ENCODE results near the gene TMEM232.

The TMEM232 gene

GRCh38 chr5:110754181-110754580 lies 27.7 kb upstream of the TMEM232 start:
- Histone ChIP-seq H3K9me2 (replicated peaks; ENCODE audit: control insufficient read depth, low read length) (no peaks in the 10 kb centered on the region), H3K4me1 (ENCODE audit: control insufficient read depth, low read length) (peaks cover 30% of the 10 kb centered on the region), H3K4me2 (ENCODE audit: low read length) (no peak overlapping the region), H3F3A (ENCODE audit: control insufficient read depth, insufficient read depth) (peaks cover 10% of the 10 kb centered on the region), H3K27ac (ENCODE audit: low read depth, low read length) (no peak overlapping the region), H3K27me3 (ENCODE audit: control insufficient read depth, low read length) (no peaks in the 10 kb centered on the region), H3K36me3 (ENCODE audit: control insufficient read depth, low read length) (peaks cover 69% of the 10 kb centered on the region), H3K79me2 (ENCODE audit: control insufficient read depth, low read length) (no peaks in the 10 kb centered on the region), H4K20me1 (ENCODE audit: control insufficient read depth, insufficient read depth, low read depth, low read length) (no peaks in the 10 kb centered on the region), H3K4me3 (ENCODE audit: low read length) (no peak overlapping the region), H3K9me3 (ENCODE audit: control insufficient read depth, insufficient read depth, low read length) (no peaks in the 10 kb centered on the region)
- TF ChIP-seq CTCF (IDR thresholded peaks at IDR 0.05; ENCODE audit: low read depth, low read length, poor library complexity, severe bottlenecking) (no peak), EZH2phosphoT487 (IDR thresholded peaks at IDR 0.05; ENCODE audit: borderline replicate concordance, low read length) (no peak)

GRCh38 chr5:110753600-110753999 lies 27.1 kb upstream of the TMEM232 start:
- Histone ChIP-seq H3K4me1 (ENCODE audit: control insufficient read depth, low read length) (peaks cover 30% of the 10 kb centered on the region), H3K4me3 (ENCODE audit: low read length) (no peak overlapping the region), H3K27ac (ENCODE audit: low read depth, low read length) (no peak overlapping the region), H3K27me3 (ENCODE audit: control insufficient read depth, low read length) (no peaks in the 10 kb centered on the region), H3K36me3 (ENCODE audit: control insufficient read depth, low read length) (peaks cover 69% of the 10 kb centered on the region), H3K9me3 (ENCODE audit: control insufficient read depth, insufficient read depth, low read length) (no peaks in the 10 kb centered on the region), H3F3A (ENCODE audit: control insufficient read depth, insufficient read depth) (peaks cover 10% of the 10 kb centered on the region), H3K9me2 (replicated peaks; ENCODE audit: control insufficient read depth, low read length) (no peaks in the 10 kb centered on the region), H3K79me2 (ENCODE audit: control insufficient read depth, low read length) (no peaks in the 10 kb centered on the region), H3K4me2 (ENCODE audit: low read length) (no peak overlapping the region), H4K20me1 (ENCODE audit: control insufficient read depth, insufficient read depth, low read depth, low read length) (no peaks in the 10 kb centered on the region)
- TF ChIP-seq EZH2phosphoT487 (IDR thresholded peaks at IDR 0.05; ENCODE audit: borderline replicate concordance, low read length) (no peak), CTCF (IDR thresholded peaks at IDR 0.05; ENCODE audit: low read depth, low read length, poor library complexity, severe bottlenecking) (no peak)

GRCh38 chr5:110752953-110753352 lies 26.5 kb upstream of the TMEM232 start:
- H3K4me3 ChIP-seq (ENCODE audit: low read length) = no peak overlapping the region
- peak overlapping the region; percentile 22; the same call in 1 of the 2 replicates for H3K4me2 ChIP-seq (ENCODE audit: low read length)
- H4K20me1 ChIP-seq (ENCODE audit: control insufficient read depth, insufficient read depth, low read depth, low read length) = no peaks in the 10 kb centered on the region
- H3F3A ChIP-seq (ENCODE audit: control insufficient read depth, insufficient read depth) = peaks cover 10% of the 10 kb centered on the region
- H3K9me3 ChIP-seq (ENCODE audit: control insufficient read depth, insufficient read depth, low read length) = no peaks in the 10 kb centered on the region
- no peaks in the 10 kb centered on the region for H3K79me2 ChIP-seq (ENCODE audit: control insufficient read depth, low read length)
- H3K27ac ChIP-seq (ENCODE audit: low read depth, low read length) = no peak overlapping the region
- peaks cover 30% of the 10 kb centered on the region for H3K4me1 ChIP-seq (ENCODE audit: control insufficient read depth, low read length)
- H3K36me3 ChIP-seq (ENCODE audit: control insufficient read depth, low read length) = peaks cover 67% of the 10 kb centered on the region
- TF ChIP-seq EZH2phosphoT487 (IDR thresholded peaks at IDR 0.05; ENCODE audit: borderline replicate concordance, low read length) (no peak), CTCF (IDR thresholded peaks at IDR 0.05; ENCODE audit: low read depth, low read length, poor library complexity, severe bottlenecking) (no peak)
- H3K27me3 ChIP-seq (ENCODE audit: control insufficient read depth, low read length) = no peaks in the 10 kb centered on the region
- no peaks in the 10 kb centered on the region for H3K9me2 ChIP-seq (replicated peaks; ENCODE audit: control insufficient read depth, low read length)
